GM23248 (cell line): ENCODE data around the gene DNAJB4.

Source experiments
- EZH2 ChIP-seq: fragments of 200-600 bp; sonication (generic); IDR thresholded peaks from 2 replicates; pipeline ENCODE4 v1.6.1; 2018; ENCODE audit warnings: antibody characterized with exemption, mild to moderate bottlenecking; ENCODE audit not compliant: insufficient read depth, poor library complexity, severe bottlenecking
- EZH2phosphoT487 ChIP-seq: fragments of 200-600 bp; sonication (generic); IDR thresholded peaks from 2 replicates; pipeline ENCODE4 v1.6.1; 2018; ENCODE audit warnings: antibody characterized with exemption, moderate library complexity, mild to moderate bottlenecking, low read depth; ENCODE audit not compliant: insufficient read depth

DNA sequence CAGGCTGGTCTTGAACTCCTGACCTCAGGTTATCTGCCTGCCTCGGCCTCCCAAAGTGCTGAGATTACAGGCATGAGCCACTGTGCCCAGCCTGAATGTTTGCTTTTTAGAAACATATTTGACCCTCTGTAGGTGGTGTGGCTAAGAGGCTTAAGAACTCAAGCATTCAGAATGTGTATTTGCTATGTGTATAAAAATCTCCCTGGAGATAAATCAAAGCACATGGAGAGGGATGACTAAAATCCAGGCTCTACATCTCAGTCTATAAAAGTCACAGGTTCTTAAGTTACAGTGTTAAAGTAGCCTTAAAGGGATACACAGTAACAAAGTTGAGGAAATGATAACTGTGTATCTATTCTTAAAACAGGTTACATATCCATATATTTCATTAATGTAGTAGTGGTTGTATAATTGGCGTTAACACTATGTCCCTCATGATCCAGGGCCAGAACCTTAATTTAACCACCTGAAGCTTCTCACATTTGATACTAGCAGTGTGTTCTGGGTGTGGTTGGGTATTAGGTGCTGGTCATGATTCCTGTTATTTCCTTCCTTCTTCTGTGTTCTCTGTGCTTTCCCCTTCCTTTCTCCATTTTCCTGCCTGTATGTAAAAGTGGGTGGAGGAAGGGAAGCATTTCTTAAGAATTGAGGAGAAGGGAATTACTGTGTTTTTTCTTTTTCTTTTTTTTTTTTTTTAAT, 57.2 kb downstream of the DNAJB4 start:
- TF ChIP-seq EZH2 (no peak), EZH2phosphoT487 (no peak)
